GM12878 (cell line): ENCODE measurements around the gene MUC5B. TPM values are rescaled to one million over a fixed set of nuclear protein-coding genes. Genes with fewer than 3 reads are reported as not detected.

ENCODE experiments used
- ATF2 ChIP-seq: IDR thresholded peaks from 2 replicates; pipeline ENCODE4 v1.6.1; 2012; ENCODE audit warnings: low read length, inconsistent platforms
- ATF3 ChIP-seq: IDR thresholded peaks from 2 replicates; pipeline ENCODE4 v1.6.1; 2011; ENCODE audit warnings: low read depth, mild to moderate bottlenecking, low read length, moderate library complexity, borderline replicate concordance; ENCODE audit errors: extremely low read depth
- ATF7 ChIP-seq: fragments of 450-650 bp; IDR thresholded peaks from 2 replicates; pipeline ENCODE4 v1.6.1; 2016; ENCODE audit warnings: low read depth, mild to moderate bottlenecking
- BCL3 ChIP-seq: IDR thresholded peaks from 2 replicates; pipeline ENCODE4 v1.6.1; 2011; ENCODE audit warnings: borderline replicate concordance, low read depth, mild to moderate bottlenecking, moderate library complexity, low read length; ENCODE audit not compliant: insufficient read depth, poor library complexity, severe bottlenecking
- CHD4 ChIP-seq: fragments of 200-600 bp; sonication (generic); IDR thresholded peaks from 2 replicates; pipeline ENCODE4 v1.6.1; 2016; ENCODE audit warnings: mild to moderate bottlenecking
- CUX1 ChIP-seq: IDR thresholded peaks from 2 replicates; pipeline ENCODE4 v1.6.1; 2012; ENCODE audit warnings: improper control_type of control experiment, low read depth, low read length; ENCODE audit not compliant: insufficient replicate concordance
- GATAD2B ChIP-seq: fragments of 450-650 bp; conservative IDR thresholded peaks from 2 replicates; pipeline ENCODE4 v1.6.1; 2017; ENCODE audit warnings: low read depth, mild to moderate bottlenecking, moderate library complexity
- IKZF2 ChIP-seq, 2 experiments: fragments of 450-650 bp; IDR thresholded peaks; 2 replicates each; pipeline ENCODE4 v1.6.1; 2017; ENCODE audit warnings: mild to moderate bottlenecking in 2 of 2, moderate library complexity in 2 of 2
- JUNB ChIP-seq: IDR thresholded peaks from 2 replicates; pipeline ENCODE4 v1.6.1; 2016; ENCODE audit warnings: antibody characterized with exemption, mild to moderate bottlenecking
- NKRF ChIP-seq: fragments of 450-650 bp; conservative IDR thresholded peaks from 2 replicates; pipeline ENCODE4 v1.6.1; 2017; ENCODE audit warnings: mild to moderate bottlenecking, moderate library complexity
- SIX5 ChIP-seq: IDR thresholded peaks from 2 replicates; pipeline ENCODE4 v1.6.1; 2011; ENCODE audit warnings: mild to moderate bottlenecking, low read depth, low read length, moderate library complexity; ENCODE audit not compliant: severe bottlenecking
- SKIL ChIP-seq: fragments of 450-650 bp; IDR thresholded peaks from 2 replicates; pipeline ENCODE4 v1.6.1; 2017; ENCODE audit warnings: mild to moderate bottlenecking, low read depth, inconsistent platforms; ENCODE audit not compliant: poor library complexity, severe bottlenecking
- STAT1 ChIP-seq: fragments of 450-650 bp; conservative IDR thresholded peaks from 2 replicates; pipeline ENCODE4 v1.6.1; 2014; ENCODE audit warnings: antibody characterized with exemption, mild to moderate bottlenecking
- YY1 ChIP-seq: IDR thresholded peaks from 2 replicates; pipeline ENCODE4 v1.6.1; 2011; ENCODE audit warnings: low read depth, mild to moderate bottlenecking, low read length
- polyA plus RNA-seq, 11 experiments: library from polyadenylated mRNA; depleted of rRNA in 4 of 11; unstranded in 6 of 11; stranded (reverse) in 5 of 11; fragments of >200 nt; fragmentation: Nextera tagmentation in 4 of 11; fragmentation: Illumina TruSeq in 1 of 11; extraction: Ambion mirVana in 4 of 11; extraction: Trizol in 1 of 11; gene quantifications; 1 replicate in 1 of 11; 2 replicates in 10 of 11; pipeline versions ENCODE4 v1.2.1 to v1.2.3, GENCODE V29; 2011 to 2016; ENCODE audit warnings: inconsistent platforms in 2 of 11, missing spikeins in 2 of 11, low read depth in 1 of 11
- total RNA-seq, 4 experiments: library from RNA; depleted of rRNA in 3 of 4; stranded (reverse); fragments of >200 nt in 3 of 4; fragmentation: Illumina TruSeq in 1 of 4; extraction: Trizol in 1 of 4; gene quantifications; 2 replicates each; pipeline versions ENCODE4 v1.2.1 to v1.2.3, GENCODE V29; 2013 to 2021

Gene MUC5B
- total and polyA plus RNA-seq, 10 of the 15 experiments (the other 5 are each of a cell fraction or from before 2014, with no cell fraction given): 1.5 TPM; not detected in 9

GRCh38 chr11:1309498-1310317 is 86.8 kb downstream of the MUC5B start, which contains the start of gene TOLLIP (continued):
- TF ChIP-seq IKZF2 (IDR thresholded peaks at IDR 0.05) (no peak), STAT1 (no peak), CHD4 (no peak), YY1 (peak; percentile 93), SIX5 (no peak), SKIL (no peak), CUX1 (no peak), GATAD2B (peak; percentile 21; the same call in 1 of the 2 replicates), ATF3 (peak; percentile 72; the same call in 1 of the 2 replicates), ATF7 (no peak), ATF2 (no peak), NKRF (no peak; the same call in none of the 2 replicates), JUNB (no peak), BCL3 (no peak)
